Measurements from ENCODE around the gene SMYD3. TPM values are rescaled to one million over a fixed set of nuclear protein-coding genes. Genes with fewer than 3 reads are reported as not detected.

Gene SMYD3
- total and polyA plus RNA-seq, 2 donors (not counting 1 experiment from before 2014, with no cell fraction given): 9.7 to 37.2 TPM

- Mint-ChIP-seq H3K27ac (no peak overlapping the region), H3K27me3 (no peaks in the 10 kb centered on the region), H3K4me1 (peaks cover 7% of the 10 kb centered on the region), H3K4me3 (no peak overlapping the region), H3K9me3 (ENCODE audit: insufficient read depth) (peaks cover under 1% of the 10 kb centered on the region)
- no peak for DNase-seq
- no peaks in the 10 kb centered on the region for H3K27me3 ChIP-seq (replicated peaks in 1 of 4; ENCODE audit: control extremely low read depth in 1 of 4, control insufficient read depth in 3 of 4, insufficient read depth in 4 of 4, low read length in 3 of 4)
- TF ChIP-seq CTCF (IDR thresholded peaks at IDR 0.05) (no peak), EZH2 (IDR thresholded peaks at IDR 0.05; ENCODE audit: borderline replicate concordance, insufficient read depth, low read depth, low read length, poor library complexity, severe bottlenecking) (no peak)
- intact Hi-C loops (cut with micrococcal nuclease): no loop called here
- CTCF ChIA-PET: no interaction called here
- POLR2A ChIA-PET: no interaction called here
- no peak overlapping the region for H3K9ac ChIP-seq (ENCODE audit: low read length)
- ATAC-seq (ENCODE audit: low read depth): no peak
- WGBS (ENCODE audit: insufficient coverage): 80% methylated on average over 2 of the region's 6 CpGs
- H3K9me3 ChIP-seq (ENCODE audit: control extremely low read depth in 1 of 3, control insufficient read depth in 2 of 3, insufficient read depth in 1 of 3, low read length in 2 of 3): no peaks in the 10 kb centered on the region
- no peak overlapping the region for H3K4me2 ChIP-seq (replicated peaks; ENCODE audit: low read depth, low read length, poor library complexity, severe bottlenecking)
- no peaks in the 10 kb centered on the region for H3K79me2 ChIP-seq (ENCODE audit: control insufficient read depth, insufficient read depth, low read length)
- no peak overlapping the region for H3K4me3 ChIP-seq (ENCODE audit: control extremely low read depth in 1 of 5, extremely low read depth in 1 of 5, insufficient read depth in 1 of 5, low read depth in 2 of 5, low read length in 4 of 5)
- no peak overlapping the region for H3K27ac ChIP-seq (ENCODE audit: low read length in 2 of 2)
- peaks cover 0 to 4% of the 10 kb centered on the region in 2 donors for H3K4me1 ChIP-seq (ENCODE audit: control insufficient read depth in 2 of 2, insufficient read depth in 2 of 2, low read length in 2 of 2)
- H3K36me3 ChIP-seq (replicated peaks in 1 of 2; ENCODE audit: control extremely low read depth in 1 of 2, control insufficient read depth in 1 of 2, extremely low read depth in 1 of 2, insufficient read depth in 2 of 2, low read length in 1 of 2): no peaks in the 10 kb centered on the region
- no peaks in the 10 kb centered on the region for H4K20me1 ChIP-seq (ENCODE audit: control insufficient read depth, insufficient read depth, low read length, poor library complexity, severe bottlenecking)
- H2AFZ ChIP-seq (ENCODE audit: insufficient read depth, low read depth, low read length, poor library complexity, severe bottlenecking): no peak overlapping the region
Measured at GRCh38 chr1:246069581-246069980, 437.5 kb downstream of the SMYD3 start.

- H3K36me3 ChIP-seq (replicated peaks in 1 of 2; ENCODE audit: control extremely low read depth in 1 of 2, control insufficient read depth in 1 of 2, extremely low read depth in 1 of 2, insufficient read depth in 2 of 2, low read length in 1 of 2): no peaks in the 10 kb centered on the region
- H3K79me2 ChIP-seq (ENCODE audit: control insufficient read depth, insufficient read depth, low read length): no peaks in the 10 kb centered on the region
- WGBS (ENCODE audit: insufficient coverage): no CpG with 5 or more reads among the region's 7 CpGs
- no peak for DNase-seq
- intact Hi-C loops (cut with micrococcal nuclease): no loop called here
- ChIA-PET POLR2A (interaction anchor here (0.6 kb wide), 1 partner anchor 1903 kb away, joined by 3 read pairs; no protein-coding TSS in a partner anchor), CTCF (interaction anchor here (0.5 to 1.4 kb wide), 2 partner anchors 9 to 819 kb away, joined by 3 read pairs; no protein-coding TSS in a partner anchor)
- Mint-ChIP-seq H3K27me3 (no peaks in the 10 kb centered on the region), H3K27ac (no peak overlapping the region), H3K4me3 (no peak overlapping the region), H3K4me1 (peaks cover 7% of the 10 kb centered on the region), H3K9me3 (ENCODE audit: insufficient read depth) (no peaks in the 10 kb centered on the region)
- peaks cover 0 to 4% of the 10 kb centered on the region in 2 donors for H3K4me1 ChIP-seq (ENCODE audit: control insufficient read depth in 2 of 2, insufficient read depth in 2 of 2, low read length in 2 of 2)
- H3K4me3 ChIP-seq (ENCODE audit: control extremely low read depth in 1 of 5, extremely low read depth in 1 of 5, insufficient read depth in 1 of 5, low read depth in 2 of 5, low read length in 4 of 5): no peak overlapping the region
- no peak overlapping the region for H3K9ac ChIP-seq (ENCODE audit: low read length)
- no peaks in the 10 kb centered on the region for H3K9me3 ChIP-seq (ENCODE audit: control extremely low read depth in 1 of 3, control insufficient read depth in 2 of 3, insufficient read depth in 1 of 3, low read length in 2 of 3)
- no peak for ATAC-seq (ENCODE audit: low read depth)
- no peaks in the 10 kb centered on the region for H4K20me1 ChIP-seq (ENCODE audit: control insufficient read depth, insufficient read depth, low read length, poor library complexity, severe bottlenecking)
- no peak for TF ChIP-seq EZH2 (IDR thresholded peaks at IDR 0.05; ENCODE audit: borderline replicate concordance, insufficient read depth, low read depth, low read length, poor library complexity, severe bottlenecking)
- TF ChIP-seq CTCF (IDR thresholded peaks at IDR 0.05): no peak
- no peak overlapping the region for H3K27ac ChIP-seq (ENCODE audit: low read length in 2 of 2)
- H3K4me2 ChIP-seq (replicated peaks; ENCODE audit: low read depth, low read length, poor library complexity, severe bottlenecking): no peak overlapping the region
- no peaks in the 10 kb centered on the region for H3K27me3 ChIP-seq (replicated peaks in 1 of 4; ENCODE audit: control extremely low read depth in 1 of 4, control insufficient read depth in 3 of 4, insufficient read depth in 4 of 4, low read length in 3 of 4)
- H2AFZ ChIP-seq (ENCODE audit: insufficient read depth, low read depth, low read length, poor library complexity, severe bottlenecking): no peak overlapping the region
Measured at GRCh38 chr1:246068619-246069509, 438.2 kb downstream of the SMYD3 start.
